ENCODE results near the gene PRKCA. TPM values are rescaled to one million over a fixed set of nuclear protein-coding genes. Genes with fewer than 3 reads are reported as not detected.
A peak's percentile ranks its signal among the peaks of the same experiment; 100 is the strongest.

Gene PRKCA
- total and polyA plus RNA-seq, 9 of the 15 experiments (the other 6 are each of a cell fraction or from before 2014, with no cell fraction given): 3.2 to 33.0 (median 17.8) TPM

GRCh38 chr17:66734186-66734943 lies 432.0 kb downstream of the PRKCA start (continued):
- TF ChIP-seq CEBPZ (IDR thresholded peaks at IDR 0.05; ENCODE audit: borderline replicate concordance, low read depth, low read length) (no peak), PHF21A (IDR thresholded peaks at IDR 0.05; ENCODE audit: borderline replicate concordance, low read depth) (no peak), ZNF436 (CRISPR knock-in tag; IDR thresholded peaks at IDR 0.05) (no peak), CEBPB (tag; IDR thresholded peaks at IDR 0.05) (no peak), ARHGAP35 (IDR thresholded peaks at IDR 0.05; ENCODE audit: partially characterized antibody) (no peak), HNRNPH1 (optimal IDR thresholded peaks at IDR 0.05; ENCODE audit: low read depth, low read length) (no peak), CBX3 (IDR thresholded peaks at IDR 0.05; ENCODE audit: borderline replicate concordance in 1 of 2, low read length in 2 of 2) (no peak), MYNN (IDR thresholded peaks at IDR 0.05) (no peak), MYNN (CRISPR knock-in tag; IDR thresholded peaks at IDR 0.05) (no peak), SNRNP70 (optimal IDR thresholded peaks at IDR 0.05; ENCODE audit: low read depth, low read length) (no peak), ILF3 (IDR thresholded peaks at IDR 0.05; ENCODE audit: borderline replicate concordance) (no peak), KDM2B (CRISPR knock-in tag; IDR thresholded peaks at IDR 0.05) (no peak), RHOXF2B (CRISPR knock-in tag; conservative IDR thresholded peaks at IDR 0.05) (no peak), ZNF197 (CRISPR knock-in tag; IDR thresholded peaks at IDR 0.05; ENCODE audit: low read depth) (peak; percentile 76; the same call in 1 of the 2 replicates), HMGN3 (IDR thresholded peaks at IDR 0.05; ENCODE audit: borderline replicate concordance, extremely low read depth, insufficient read length, low read depth, low read length) (no peak), GATAD2A (IDR thresholded peaks at IDR 0.05) (no peak), ZNF766 (CRISPR knock-in tag; conservative IDR thresholded peaks at IDR 0.05) (0 out of 2 replicates have a peak, but pooled peaks have one; percentile 56), NR3C1 (CRISPR knock-in tag; IDR thresholded peaks at IDR 0.05) (no peak), STAT5A (IDR thresholded peaks at IDR 0.05; ENCODE audit: borderline replicate concordance, low read length) (peak; percentile 41; the same call in 1 of the 2 replicates), MYBL2 (IDR thresholded peaks at IDR 0.05; ENCODE audit: low read depth) (no peak), MYBL2 (CRISPR knock-in tag; IDR thresholded peaks at IDR 0.05; ENCODE audit: borderline replicate concordance) (no peak), HDAC3 (IDR thresholded peaks at IDR 0.05; ENCODE audit: borderline replicate concordance, partially characterized antibody) (no peak)
- TF ChIP-seq, protein P1, sequence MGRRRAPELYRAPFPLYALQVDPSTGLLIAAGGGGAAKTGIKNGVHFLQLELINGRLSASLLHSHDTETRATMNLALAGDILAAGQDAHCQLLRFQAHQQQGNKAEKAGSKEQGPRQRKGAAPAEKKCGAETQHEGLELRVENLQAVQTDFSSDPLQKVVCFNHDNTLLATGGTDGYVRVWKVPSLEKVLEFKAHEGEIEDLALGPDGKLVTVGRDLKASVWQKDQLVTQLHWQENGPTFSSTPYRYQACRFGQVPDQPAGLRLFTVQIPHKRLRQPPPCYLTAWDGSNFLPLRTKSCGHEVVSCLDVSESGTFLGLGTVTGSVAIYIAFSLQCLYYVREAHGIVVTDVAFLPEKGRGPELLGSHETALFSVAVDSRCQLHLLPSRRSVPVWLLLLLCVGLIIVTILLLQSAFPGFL (CRISPR knock-in tag; IDR thresholded peaks at IDR 0.05): no peak
- TF ChIP-seq, protein P2, sequence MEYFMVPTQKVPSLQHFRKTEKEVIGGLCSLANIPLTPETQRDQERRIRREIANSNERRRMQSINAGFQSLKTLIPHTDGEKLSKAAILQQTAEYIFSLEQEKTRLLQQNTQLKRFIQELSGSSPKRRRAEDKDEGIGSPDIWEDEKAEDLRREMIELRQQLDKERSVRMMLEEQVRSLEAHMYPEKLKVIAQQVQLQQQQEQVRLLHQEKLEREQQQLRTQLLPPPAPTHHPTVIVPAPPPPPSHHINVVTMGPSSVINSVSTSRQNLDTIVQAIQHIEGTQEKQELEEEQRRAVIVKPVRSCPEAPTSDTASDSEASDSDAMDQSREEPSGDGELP (CRISPR knock-in tag; IDR thresholded peaks at IDR 0.05; ENCODE audit: borderline replicate concordance): no peak

Measured in K562 (cell line).